Measurements from ENCODE around the gene ZIK1. TPM values are rescaled to one million over a fixed set of nuclear protein-coding genes. Genes with fewer than 3 reads are reported as not detected.

ZIK1 gene
- total and polyA plus RNA-seq, 9 of the 15 experiments (the other 6 are each of a cell fraction or from before 2014, with no cell fraction given) = 0.03 to 0.42 (median 0.15) TPM; not detected in 1

- TF ChIP-seq ELF4 (CRISPR knock-in tag; IDR thresholded peaks at IDR 0.05) (peak; percentile 68; the same call in 1 of the 2 replicates), ZNF175 (CRISPR knock-in tag; IDR thresholded peaks at IDR 0.05; ENCODE audit: low read depth) (no peak), GABPB1 (CRISPR knock-in tag; IDR thresholded peaks at IDR 0.05) (peak; percentile 93), ASH1L (IDR thresholded peaks at IDR 0.05; ENCODE audit: borderline replicate concordance, low read depth, partially characterized antibody) (peak; percentile 68), FOXK1 (CRISPR knock-in tag; IDR thresholded peaks at IDR 0.05; ENCODE audit: borderline replicate concordance) (no peak), SMAD2 (IDR thresholded peaks at IDR 0.05; ENCODE audit: low read depth, low read length) (no peak), ZFX (CRISPR knock-in tag; IDR thresholded peaks at IDR 0.05) (peak; percentile 28; the same call in 1 of the 2 replicates), HNRNPH1 (optimal IDR thresholded peaks at IDR 0.05; ENCODE audit: low read depth, low read length) (no peak), FOS (IDR thresholded peaks at IDR 0.05; ENCODE audit: extremely low read depth, insufficient read length) (peak; percentile 82), HDGF (IDR thresholded peaks at IDR 0.05) (no peak), GTF3C2 (IDR thresholded peaks at IDR 0.05; ENCODE audit: borderline replicate concordance, extremely low read depth, insufficient read length) (no peak), EP400 (IDR thresholded peaks at IDR 0.05) (peak; percentile 35; the same call in 1 of the 2 replicates), KLF13 (tag; IDR thresholded peaks at IDR 0.05; ENCODE audit: borderline replicate concordance, low read depth) (no peak), CHD2 (IDR thresholded peaks at IDR 0.05; ENCODE audit: low read depth, low read length) (peak; percentile 66)
- TF ChIP-seq, protein P1, sequence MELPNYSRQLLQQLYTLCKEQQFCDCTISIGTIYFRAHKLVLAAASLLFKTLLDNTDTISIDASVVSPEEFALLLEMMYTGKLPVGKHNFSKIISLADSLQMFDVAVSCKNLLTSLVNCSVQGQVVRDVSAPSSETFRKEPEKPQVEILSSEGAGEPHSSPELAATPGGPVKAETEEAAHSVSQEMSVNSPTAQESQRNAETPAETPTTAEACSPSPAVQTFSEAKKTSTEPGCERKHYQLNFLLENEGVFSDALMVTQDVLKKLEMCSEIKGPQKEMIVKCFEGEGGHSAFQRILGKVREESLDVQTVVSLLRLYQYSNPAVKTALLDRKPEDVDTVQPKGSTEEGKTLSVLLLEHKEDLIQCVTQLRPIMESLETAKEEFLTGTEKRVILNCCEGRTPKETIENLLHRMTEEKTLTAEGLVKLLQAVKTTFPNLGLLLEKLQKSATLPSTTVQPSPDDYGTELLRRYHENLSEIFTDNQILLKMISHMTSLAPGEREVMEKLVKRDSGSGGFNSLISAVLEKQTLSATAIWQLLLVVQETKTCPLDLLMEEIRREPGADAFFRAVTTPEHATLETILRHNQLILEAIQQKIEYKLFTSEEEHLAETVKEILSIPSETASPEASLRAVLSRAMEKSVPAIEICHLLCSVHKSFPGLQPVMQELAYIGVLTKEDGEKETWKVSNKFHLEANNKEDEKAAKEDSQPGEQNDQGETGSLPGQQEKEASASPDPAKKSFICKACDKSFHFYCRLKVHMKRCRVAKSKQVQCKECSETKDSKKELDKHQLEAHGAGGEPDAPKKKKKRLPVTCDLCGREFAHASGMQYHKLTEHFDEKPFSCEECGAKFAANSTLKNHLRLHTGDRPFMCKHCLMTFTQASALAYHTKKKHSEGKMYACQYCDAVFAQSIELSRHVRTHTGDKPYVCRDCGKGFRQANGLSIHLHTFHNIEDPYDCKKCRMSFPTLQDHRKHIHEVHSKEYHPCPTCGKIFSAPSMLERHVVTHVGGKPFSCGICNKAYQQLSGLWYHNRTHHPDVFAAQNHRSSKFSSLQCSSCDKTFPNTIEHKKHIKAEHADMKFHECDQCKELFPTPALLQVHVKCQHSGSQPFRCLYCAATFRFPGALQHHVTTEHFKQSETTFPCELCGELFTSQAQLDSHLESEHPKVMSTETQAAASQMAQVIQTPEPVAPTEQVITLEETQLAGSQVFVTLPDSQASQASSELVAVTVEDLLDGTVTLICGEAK (IDR thresholded peaks at IDR 0.05) = peak; percentile 91
- TF ChIP-seq, protein P1 (CRISPR knock-in tag; IDR thresholded peaks at IDR 0.05) = no peak
Measured at GRCh38 chr19:57632987-57633831, 49.3 kb downstream of the ZIK1 start, which contains the start of gene ZNF211 (continued).

Data from K562 (cell line).